Gastrocnemius medialis (tissue), 4 donors: ENCODE results near the gene CDK4.

Experiments used
- POLR2A ChIP-seq, 2 donors: fragments of 450-650 bp; IDR thresholded peaks; one replicate each; pipeline ENCODE4 v1.6.1; 2017; ENCODE audit warnings: antibody characterized with exemption in 2 of 2, mild to moderate bottlenecking in 2 of 2, moderate library complexity in 2 of 2
- TF ChIP-seq, protein P1 (sequence below), 5 experiments: fragments of 450-650 bp in 3 of 5; fragments of 200-600 bp in 2 of 5; sonication (generic) in 2 of 5; IDR thresholded peaks in 4 of 5; conservative IDR thresholded peaks in 1 of 5; 1 replicate in 4 of 5; 2 replicates in 1 of 5; pipeline ENCODE4 v1.5.1; 2016 to 2019; ENCODE audit warnings: antibody characterized with exemption in 5 of 5, mild to moderate bottlenecking in 3 of 5, moderate library complexity in 3 of 5

DNA sequence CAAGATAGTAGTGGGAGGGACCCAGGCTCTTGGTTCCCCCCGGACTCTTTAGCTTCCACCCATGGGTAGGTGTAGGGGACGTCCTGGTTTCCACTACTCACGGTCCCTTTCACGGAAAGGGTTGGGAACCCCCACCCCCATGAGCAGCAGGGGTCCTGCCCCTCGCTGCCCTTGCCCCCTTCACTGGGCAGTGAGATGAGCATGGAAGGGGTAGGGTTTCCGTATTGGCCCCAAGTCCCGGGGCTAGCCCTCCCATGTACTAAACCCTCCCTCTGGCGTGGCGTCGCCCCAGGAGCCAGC lies 26.3 kb downstream of the CDK4 start:
- TF ChIP-seq, protein P1, sequence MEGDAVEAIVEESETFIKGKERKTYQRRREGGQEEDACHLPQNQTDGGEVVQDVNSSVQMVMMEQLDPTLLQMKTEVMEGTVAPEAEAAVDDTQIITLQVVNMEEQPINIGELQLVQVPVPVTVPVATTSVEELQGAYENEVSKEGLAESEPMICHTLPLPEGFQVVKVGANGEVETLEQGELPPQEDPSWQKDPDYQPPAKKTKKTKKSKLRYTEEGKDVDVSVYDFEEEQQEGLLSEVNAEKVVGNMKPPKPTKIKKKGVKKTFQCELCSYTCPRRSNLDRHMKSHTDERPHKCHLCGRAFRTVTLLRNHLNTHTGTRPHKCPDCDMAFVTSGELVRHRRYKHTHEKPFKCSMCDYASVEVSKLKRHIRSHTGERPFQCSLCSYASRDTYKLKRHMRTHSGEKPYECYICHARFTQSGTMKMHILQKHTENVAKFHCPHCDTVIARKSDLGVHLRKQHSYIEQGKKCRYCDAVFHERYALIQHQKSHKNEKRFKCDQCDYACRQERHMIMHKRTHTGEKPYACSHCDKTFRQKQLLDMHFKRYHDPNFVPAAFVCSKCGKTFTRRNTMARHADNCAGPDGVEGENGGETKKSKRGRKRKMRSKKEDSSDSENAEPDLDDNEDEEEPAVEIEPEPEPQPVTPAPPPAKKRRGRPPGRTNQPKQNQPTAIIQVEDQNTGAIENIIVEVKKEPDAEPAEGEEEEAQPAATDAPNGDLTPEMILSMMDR (IDR thresholded peaks at IDR 0.05 in 4 of 5, conservative IDR thresholded peaks at IDR 0.05 in 1 of 5): no peak
- TF ChIP-seq POLR2A (IDR thresholded peaks at IDR 0.05): no peak
